ENCODE measurements around the gene MRPL30. TPM values are rescaled to one million over a fixed set of nuclear protein-coding genes. Genes with fewer than 3 reads are reported as not detected.

Gene MRPL30
- total and polyA plus RNA-seq, 2 of the 8 experiments (the other 6 are each of a cell fraction or from before 2014, with no cell fraction given): 22.3 to 46.2 TPM

GRCh38 chr2:99200076-99200800 is 19.3 kb downstream of the MRPL30 start:
- POLR2A ChIA-PET (ENCODE audit: partially characterized antibody): interaction anchor here (0.7 to 2.4 kb wide), 3 partner anchors 19 to 1229 kb away, joined by 3 to 6 read pairs (median 3); partner anchors contain the start of gene MRPL30
- Histone ChIP-seq H2BK15ac (ENCODE audit: low read length) (no peak overlapping the region), H2BK20ac (ENCODE audit: low read length) (no peak overlapping the region), H4K20me1 (replicated peaks in 1 of 2; ENCODE audit: control insufficient read depth in 1 of 2, insufficient read depth in 2 of 2, low read length in 2 of 2) (no peaks in the 10 kb centered on the region), H3K18ac (ENCODE audit: extremely low read depth, low read length) (no peak overlapping the region), H3K36me3 (ENCODE audit: control insufficient read depth in 2 of 4, insufficient read depth in 4 of 4, low read length in 3 of 4) (peaks cover 2 to 25% (median 12%) of the 10 kb centered on the region in 4 experiments; a peak in 7 of 8 replicates), H3K4me1 (replicated peaks in 1 of 4; ENCODE audit: control insufficient read depth in 3 of 4, insufficient read depth in 4 of 4, low read length in 3 of 4) (no peaks in the 10 kb centered on the region), H3K79me1 (ENCODE audit: low read depth, low read length) (no peaks in the 10 kb centered on the region), H3K23ac (ENCODE audit: insufficient read length) (no peak overlapping the region), H3K14ac (ENCODE audit: insufficient read length) (no peak overlapping the region), H3K27ac (ENCODE audit: low read depth, low read length) (no peak overlapping the region), H3K56ac (replicated peaks; ENCODE audit: insufficient read length, low read depth, low read length) (no peak overlapping the region), H2AK5ac (ENCODE audit: low read depth, low read length) (no peak overlapping the region), H3K4me3 (ENCODE audit: extremely low read depth in 1 of 4, insufficient read depth in 2 of 4, low read depth in 3 of 4, low read length in 4 of 4) (no peak overlapping the region), H4K5ac (ENCODE audit: insufficient read length, low read depth, low read length) (no peak overlapping the region), H3K79me2 (ENCODE audit: control insufficient read depth in 1 of 2, insufficient read depth in 2 of 2, low read length in 2 of 2) (no peaks in the 10 kb centered on the region), H2BK5ac (ENCODE audit: low read depth, low read length) (no peak overlapping the region), H4K8ac (ENCODE audit: extremely low read depth, insufficient read depth, low read length) (no peak overlapping the region), H3K9ac (replicated peaks in 1 of 4; ENCODE audit: extremely low read depth in 1 of 4, low read depth in 3 of 4, low read length in 3 of 4) (no peak overlapping the region), H4K91ac (replicated peaks; ENCODE audit: insufficient read length, low read length) (no peak overlapping the region), H3K9me3 (ENCODE audit: insufficient read depth in 2 of 2, low read depth in 1 of 2, low read length in 1 of 2) (peaks cover 13 to 17% of the 10 kb centered on the region in 2 experiments), H3K23me2 (ENCODE audit: low read depth, low read length) (no peaks in the 10 kb centered on the region), H3K4me2 (ENCODE audit: insufficient read depth in 1 of 2, low read depth in 2 of 2, low read length in 2 of 2) (no peak overlapping the region), H2AFZ (ENCODE audit: low read length) (no peak overlapping the region), H2BK12ac (ENCODE audit: low read depth, low read length) (no peak overlapping the region), H3K4ac (replicated peaks; ENCODE audit: insufficient read length, low read depth, low read length) (no peak overlapping the region), H3K27me3 (replicated peaks in 1 of 4; ENCODE audit: control insufficient read depth in 3 of 4, extremely low read depth in 1 of 4, insufficient read depth in 3 of 4, low read length in 3 of 4) (no peaks in the 10 kb centered on the region), H2BK120ac (replicated peaks; ENCODE audit: low read depth, low read length) (no peak overlapping the region)
- DNase-seq (ENCODE audit: low read depth in 1 of 2, low spot score in 2 of 2) (no peak), FAIRE-seq (no peak)
- CTCF ChIA-PET (ENCODE audit: partially characterized antibody): no interaction called here
- TF ChIP-seq HDAC2 (IDR thresholded peaks at IDR 0.05; ENCODE audit: borderline replicate concordance in 1 of 2, low read depth in 2 of 2, low read length in 2 of 2) (no peak), NANOG (IDR thresholded peaks at IDR 0.05; ENCODE audit: insufficient read depth, low read depth, low read length, poor library complexity, severe bottlenecking) (no peak), POLR2A (IDR thresholded peaks at IDR 0.05; ENCODE audit: control extremely low read depth in 1 of 2, low read depth in 2 of 2, low read length in 2 of 2) (0 out of 3 replicates have a peak, but pooled peaks of 1 of the 2 experiments have one; percentile 4), SRF (IDR thresholded peaks at IDR 0.05; ENCODE audit: low read depth, low read length) (no peak)
- 89% methylated on average over 6 of the region's 7 CpGs; no CpG with 5 or more reads in 1 of the 2 experiments for WGBS, 2 experiments (ENCODE audit: extremely low coverage in 1 of 2, insufficient coverage in 1 of 2, insufficient read length in 1 of 2, insufficient replicate concordance in 2 of 2, low coverage in 1 of 2, low lambda C conversion rate in 2 of 2, missing lambda C conversion rate in 1 of 2)
